HG03565 (cell line): ENCODE data around the gene SLC5A8.

Experiments used
- ATAC-seq: cut with Tn5 transposase; IDR thresholded peaks from one replicate; pipeline ENCODE4 v1.9.1; 2021; ENCODE audit warnings: mild to moderate bottlenecking, moderate library complexity; ENCODE audit not compliant: unreplicated experiment

SLC5A8 gene

GRCh38 chr12:101209319-101210302, at the start of gene SLC5A8:
Gene SLC5A8, minus strand, starts transcription at chr12:101210238. Its CDS starts 390 bp downstream, at chr12:101209848.
- ATAC-seq = no peak

- ATAC-seq = no peak
Measured at GRCh38 chr12:101257357-101257756, 47.3 kb upstream of the SLC5A8 start.

- ATAC-seq = no peak
Measured at GRCh38 chr12:101256266-101256665, 46.2 kb upstream of the SLC5A8 start.

GRCh38 chr12:101243616-101244015, 33.6 kb upstream of the SLC5A8 start:
- no peak for ATAC-seq

- ATAC-seq = no peak
Measured at GRCh38 chr12:101243074-101243473, 33.0 kb upstream of the SLC5A8 start.

GRCh38 chr12:101238800-101239329, 28.8 kb upstream of the SLC5A8 start:
- no peak for ATAC-seq

- ATAC-seq = no peak
Measured at GRCh38 chr12:101238306-101238705, 28.3 kb upstream of the SLC5A8 start.

GRCh38 chr12:101235686-101236085, 25.6 kb upstream of the SLC5A8 start:
- no peak for ATAC-seq

GRCh38 chr12:101231636-101232035, 21.6 kb upstream of the SLC5A8 start:
- ATAC-seq = no peak

- no peak for ATAC-seq
Measured at GRCh38 chr12:101230547-101230946, 20.5 kb upstream of the SLC5A8 start.

GRCh38 chr12:101229841-101230241, 19.8 kb upstream of the SLC5A8 start:
- ATAC-seq = no peak

- ATAC-seq = no peak
Measured at GRCh38 chr12:101221301-101221700, 11.3 kb upstream of the SLC5A8 start.

GRCh38 chr12:101216810-101217209, 6.8 kb upstream of the SLC5A8 start:
- no peak for ATAC-seq

- no peak for ATAC-seq
Measured at GRCh38 chr12:101207086-101207780, 2.8 kb downstream of the SLC5A8 start.

GRCh38 chr12:101204602-101205304, 5.3 kb downstream of the SLC5A8 start:
- ATAC-seq = no peak

GRCh38 chr12:101200824-101201223, 9.2 kb downstream of the SLC5A8 start:
- ATAC-seq = no peak

- ATAC-seq = no peak
Measured at GRCh38 chr12:101200145-101200544, 9.9 kb downstream of the SLC5A8 start.

- no peak for ATAC-seq
Measured at GRCh38 chr12:101186291-101186690, 23.7 kb downstream of the SLC5A8 start.

- no peak for ATAC-seq
Measured at GRCh38 chr12:101181776-101182175, 28.3 kb downstream of the SLC5A8 start.

GRCh38 chr12:101174541-101174940, 35.5 kb downstream of the SLC5A8 start:
- ATAC-seq = no peak

GRCh38 chr12:101173197-101173749, 36.8 kb downstream of the SLC5A8 start:
- ATAC-seq = no peak
